H4 (cell line): Measurements from ENCODE around the gene TMEM208. TPM values are rescaled to one million over a fixed set of nuclear protein-coding genes. Genes with fewer than 3 reads are reported as not detected.

Source experiments
- DNase-seq: peaks from one replicate; pipeline ENCODE4 v3.0.0-alpha.2; 2015; ENCODE audit warnings: low spot score
- total RNA-seq: library from RNA; depleted of rRNA; stranded (reverse); fragments of >200 nt; shearing (Covaris generic); gene quantifications from 2 replicates; pipeline ENCODE4 v1.2.3, GENCODE V29; 2014

TMEM208 gene
- total RNA-seq, 1 experiment from 2014 or later, result 31.1 TPM

DNA sequence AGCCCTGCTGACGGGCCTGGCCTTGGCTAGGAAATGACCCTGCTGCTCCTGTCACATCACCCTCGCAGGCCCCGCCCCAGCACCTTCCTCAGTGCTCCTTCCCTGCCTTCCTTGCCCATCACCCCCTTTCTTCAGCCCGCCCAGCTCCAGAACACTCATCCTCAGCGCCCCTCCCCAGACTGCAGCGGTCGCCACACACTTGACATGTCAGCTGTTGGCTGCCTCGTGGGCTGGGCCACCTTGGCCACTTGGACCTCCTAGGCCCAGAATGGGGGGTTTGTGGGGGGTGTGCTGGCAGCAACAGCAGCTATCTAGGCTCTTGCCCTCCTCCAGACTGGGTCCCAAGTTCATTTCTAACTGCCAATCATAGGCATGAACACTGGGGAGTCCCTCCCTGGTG is 17.4 kb upstream of the TMEM208 start:
- DNase-seq, result no peak

DNA sequence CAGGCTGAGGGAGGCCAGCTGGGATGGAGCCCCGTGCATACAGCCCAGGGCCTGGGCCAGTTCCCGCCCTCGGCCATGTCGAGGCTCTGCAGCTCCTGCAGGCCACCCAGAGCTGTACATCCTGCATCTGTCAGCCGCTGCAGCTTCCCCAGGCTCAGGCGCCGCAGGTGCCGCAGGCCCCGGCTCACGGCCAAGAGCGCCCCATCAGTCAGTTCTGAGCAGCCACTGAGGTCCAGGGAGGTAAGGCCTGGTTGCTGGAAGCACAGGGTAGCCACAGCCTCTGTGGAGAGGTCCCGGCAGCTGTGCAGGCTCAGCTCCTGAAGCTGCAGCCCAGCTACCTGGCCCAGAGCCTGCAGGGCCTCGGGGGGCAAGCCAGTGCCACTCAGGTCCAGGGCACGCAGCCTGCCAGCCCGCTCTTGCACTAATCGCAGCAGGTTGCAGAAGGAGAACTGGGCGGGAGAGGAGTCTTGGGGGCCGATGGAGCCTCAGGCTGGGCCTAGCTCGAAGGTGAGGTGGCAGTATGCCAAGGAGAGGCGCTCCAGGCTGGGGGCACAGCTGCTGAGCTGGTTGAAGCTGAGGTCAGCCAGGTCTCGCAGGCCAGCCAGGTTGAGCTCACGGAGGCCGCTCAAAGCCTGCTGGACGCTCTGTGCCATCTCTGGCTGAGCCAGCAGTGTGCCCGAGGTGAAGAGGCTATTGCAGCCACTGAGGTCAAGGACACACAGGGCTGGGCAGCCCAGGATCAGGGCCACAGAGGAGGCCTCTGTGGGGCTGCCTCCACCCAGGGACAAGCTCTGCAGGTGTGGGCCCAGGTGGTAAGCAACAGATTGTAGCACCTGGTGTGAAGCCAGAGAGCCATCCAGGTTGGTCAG is 16.6 kb upstream of the TMEM208 start:
- no peak for DNase-seq

DNA sequence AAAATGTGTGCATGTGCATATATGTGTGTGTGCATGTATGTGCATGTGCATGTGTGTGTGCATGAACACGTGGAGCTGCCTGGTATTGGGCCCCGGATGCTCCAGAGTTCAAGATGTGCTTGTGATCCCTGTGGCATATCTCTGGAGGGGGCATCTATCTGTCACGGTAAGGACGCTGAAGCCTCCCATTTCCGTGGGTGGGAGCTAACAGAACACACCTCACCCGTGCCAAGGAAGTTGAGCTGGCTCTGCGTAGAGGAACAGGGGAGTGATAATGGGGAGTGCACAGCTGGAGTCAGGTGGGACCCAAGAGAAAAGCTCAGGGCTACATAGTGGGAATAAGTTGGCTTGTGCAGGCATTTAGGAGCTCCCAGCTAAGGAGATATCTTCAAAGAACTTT is 15.3 kb upstream of the TMEM208 start:
- no peak for DNase-seq

DNA sequence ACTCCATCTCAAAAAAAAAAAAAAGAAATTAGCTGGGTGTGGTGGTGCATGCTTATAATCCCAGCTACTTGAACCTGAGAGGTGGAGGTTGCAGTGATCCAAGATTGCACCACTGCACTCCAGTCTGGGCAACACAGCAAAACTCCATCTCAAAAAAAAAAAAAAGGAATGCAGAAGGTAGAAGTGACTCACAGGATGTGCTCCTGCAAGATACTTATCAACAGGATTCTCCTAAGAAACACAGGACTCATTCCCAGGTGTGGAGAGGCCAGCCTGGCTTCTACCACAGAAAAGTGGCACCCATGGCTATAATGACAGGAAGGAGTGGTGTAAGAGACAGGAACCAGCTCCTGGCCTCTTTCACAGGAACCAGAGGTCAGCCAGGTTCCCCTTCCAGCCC is 14.2 kb upstream of the TMEM208 start:
- DNase-seq, result no peak

DNA sequence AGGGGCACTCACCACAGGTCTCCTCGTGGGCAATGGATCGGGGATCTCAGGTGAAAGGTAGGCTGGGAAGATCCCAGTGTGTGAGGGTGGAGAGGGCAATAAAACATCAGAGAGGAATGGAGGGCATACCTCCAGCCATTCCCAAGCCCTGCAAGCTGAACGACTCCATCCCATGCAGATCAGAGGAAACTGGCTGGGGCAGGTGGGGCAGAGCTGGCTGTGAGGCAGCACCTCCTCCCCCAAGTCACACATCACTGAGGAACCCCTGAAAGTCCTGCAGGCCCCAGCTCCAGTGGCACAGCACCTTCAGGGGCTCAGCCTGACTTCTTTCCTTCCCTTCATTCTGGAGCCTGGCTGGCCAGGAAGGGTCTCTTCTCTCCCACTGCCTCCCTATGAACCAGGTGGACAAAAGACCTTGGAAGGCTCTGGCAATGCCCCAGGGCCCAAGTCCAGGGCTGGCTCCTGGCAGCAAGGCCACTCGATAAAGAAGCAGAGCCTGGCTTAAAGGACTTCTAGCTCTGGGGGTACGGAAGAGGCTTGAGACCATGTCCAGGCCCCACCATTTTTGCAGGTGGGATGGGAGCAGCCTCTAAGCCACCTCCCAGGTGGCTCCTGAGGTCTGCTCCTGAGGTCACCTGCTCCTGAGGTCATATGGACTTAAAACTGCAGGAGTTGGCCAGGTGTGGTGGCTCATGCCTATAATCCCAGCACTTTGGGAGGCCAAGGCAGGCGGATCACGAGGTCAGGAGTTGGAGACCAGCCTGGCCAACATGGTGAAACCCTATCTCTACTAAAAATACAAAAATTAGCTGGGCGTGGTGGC is 13.5 kb upstream of the TMEM208 start:
- DNase-seq, result no peak

DNA sequence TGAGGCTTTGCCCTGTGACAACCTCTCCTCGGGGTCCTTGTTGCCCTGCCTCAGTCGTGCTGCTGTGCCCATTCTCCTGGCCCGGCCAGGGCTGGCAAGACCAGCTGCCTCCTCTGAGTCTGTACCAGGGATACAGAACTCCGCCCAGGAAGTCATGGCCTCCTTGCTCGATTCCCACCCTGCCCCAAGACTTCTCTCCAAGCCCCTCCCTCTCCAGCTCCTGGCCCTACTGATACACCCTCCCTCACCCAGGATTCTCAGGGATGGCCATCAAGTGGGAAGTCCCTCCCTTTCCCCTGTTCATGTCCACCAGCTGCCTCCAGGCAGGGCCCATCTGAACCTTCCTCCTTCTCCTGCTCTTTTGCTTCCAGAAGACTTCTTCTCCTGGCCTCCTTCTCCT is 11.2 kb upstream of the TMEM208 start:
- no peak for DNase-seq

DNA sequence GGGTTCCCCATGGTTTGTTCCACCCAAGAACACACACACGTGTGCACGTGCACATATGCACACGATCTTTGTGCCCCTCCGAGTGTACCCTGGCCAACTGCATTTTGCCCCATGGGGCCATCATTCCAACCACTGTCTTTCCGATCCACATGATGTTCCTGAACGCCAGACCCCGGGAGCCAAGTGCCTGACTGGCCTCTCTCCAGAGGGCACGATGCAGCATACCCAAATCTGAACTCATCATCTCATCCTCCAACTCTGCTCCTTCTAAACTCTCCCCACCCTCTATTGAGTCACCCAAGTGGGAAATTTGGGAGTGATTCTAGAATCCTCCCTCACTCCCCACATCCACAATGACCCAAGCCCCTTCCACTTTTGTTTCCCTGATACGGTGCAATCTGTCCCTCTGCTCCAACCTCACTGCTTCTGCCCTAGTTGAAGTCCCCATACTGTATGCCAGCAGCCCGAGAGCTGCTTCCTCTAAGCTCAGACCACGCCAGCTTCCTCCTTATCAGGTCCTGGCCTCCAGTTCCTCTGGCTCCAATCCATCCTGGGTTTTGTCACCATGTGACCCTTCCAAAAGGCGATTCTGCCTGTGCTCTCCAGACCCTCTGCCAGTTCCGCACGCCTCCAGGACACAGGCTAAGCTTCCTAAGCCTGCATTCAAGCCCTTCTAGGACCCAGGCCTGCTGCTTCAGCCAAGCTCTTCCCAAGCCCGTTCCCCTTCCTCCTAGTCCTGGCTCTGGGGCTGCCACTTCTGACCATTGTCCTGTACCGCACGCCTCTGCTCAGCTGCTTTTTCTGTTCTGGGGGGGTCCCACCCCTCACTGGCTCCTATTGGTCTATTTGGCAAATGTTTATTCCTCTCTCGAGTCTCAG is 10.1 kb upstream of the TMEM208 start:
- DNase-seq, result no peak

DNA sequence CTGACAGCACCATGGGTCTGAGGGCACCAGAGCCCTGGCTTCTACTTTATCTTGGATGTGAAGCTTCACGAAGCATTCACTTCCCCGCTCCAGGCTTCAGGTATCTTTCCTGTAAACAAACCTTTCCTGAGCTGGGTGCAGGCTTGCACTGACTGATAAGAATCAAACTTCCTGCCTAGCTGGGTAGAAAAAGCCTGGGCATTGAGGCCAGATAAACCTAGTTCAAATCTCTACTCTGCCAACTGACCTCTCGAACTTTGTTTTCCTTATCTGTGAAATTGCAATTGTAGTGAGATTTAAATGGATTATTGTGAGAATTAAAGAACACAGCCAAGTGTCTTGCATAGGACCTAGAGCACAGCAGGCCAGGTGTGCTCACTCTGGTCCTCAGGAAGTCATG is 2.9 kb upstream of the TMEM208 start:
- no peak for DNase-seq

DNA sequence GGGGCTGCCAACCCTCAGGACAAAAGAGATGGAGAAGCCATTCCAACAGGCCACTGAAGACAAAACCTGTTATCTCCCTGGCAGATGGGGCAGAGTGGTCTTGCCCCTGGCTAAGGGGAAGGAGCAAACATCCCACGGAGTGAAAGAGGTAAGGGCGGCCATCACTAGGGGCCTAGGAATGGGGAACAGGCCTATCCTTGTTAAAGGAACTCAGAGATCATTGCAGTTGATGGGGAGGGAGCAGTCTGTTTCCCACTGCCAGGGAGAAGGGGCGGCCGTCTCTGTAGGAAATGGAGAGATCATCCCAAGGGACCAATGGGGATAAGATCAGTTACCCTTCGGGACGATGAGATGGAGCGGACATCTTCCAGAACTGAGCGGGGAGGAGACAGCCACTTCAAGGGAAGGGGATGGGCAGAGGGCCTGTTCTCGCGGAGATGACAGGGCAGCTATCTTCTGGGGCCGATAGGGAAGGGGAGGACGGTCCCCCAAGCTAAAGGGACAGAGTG is 581 bp upstream of the TMEM208 start:
- no peak for DNase-seq

DNA sequence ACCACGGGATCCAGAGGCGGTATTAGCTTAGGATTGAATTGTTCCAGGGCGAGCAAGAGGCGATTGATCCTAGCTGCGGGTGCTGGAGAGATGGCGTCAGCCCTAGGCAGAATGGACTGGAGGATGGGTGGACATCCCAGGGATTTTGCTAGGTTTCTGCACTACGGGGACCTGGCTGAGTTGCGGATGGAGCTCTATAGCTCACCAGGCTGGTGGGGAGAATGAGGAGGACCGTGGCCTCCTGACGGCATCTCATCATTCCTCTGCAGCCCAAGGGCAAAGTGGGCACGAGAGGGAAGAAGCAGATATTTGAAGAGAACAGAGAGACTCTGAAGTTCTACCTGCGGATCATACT is 614 bp downstream of the TMEM208 start:
- no peak for DNase-seq

DNA sequence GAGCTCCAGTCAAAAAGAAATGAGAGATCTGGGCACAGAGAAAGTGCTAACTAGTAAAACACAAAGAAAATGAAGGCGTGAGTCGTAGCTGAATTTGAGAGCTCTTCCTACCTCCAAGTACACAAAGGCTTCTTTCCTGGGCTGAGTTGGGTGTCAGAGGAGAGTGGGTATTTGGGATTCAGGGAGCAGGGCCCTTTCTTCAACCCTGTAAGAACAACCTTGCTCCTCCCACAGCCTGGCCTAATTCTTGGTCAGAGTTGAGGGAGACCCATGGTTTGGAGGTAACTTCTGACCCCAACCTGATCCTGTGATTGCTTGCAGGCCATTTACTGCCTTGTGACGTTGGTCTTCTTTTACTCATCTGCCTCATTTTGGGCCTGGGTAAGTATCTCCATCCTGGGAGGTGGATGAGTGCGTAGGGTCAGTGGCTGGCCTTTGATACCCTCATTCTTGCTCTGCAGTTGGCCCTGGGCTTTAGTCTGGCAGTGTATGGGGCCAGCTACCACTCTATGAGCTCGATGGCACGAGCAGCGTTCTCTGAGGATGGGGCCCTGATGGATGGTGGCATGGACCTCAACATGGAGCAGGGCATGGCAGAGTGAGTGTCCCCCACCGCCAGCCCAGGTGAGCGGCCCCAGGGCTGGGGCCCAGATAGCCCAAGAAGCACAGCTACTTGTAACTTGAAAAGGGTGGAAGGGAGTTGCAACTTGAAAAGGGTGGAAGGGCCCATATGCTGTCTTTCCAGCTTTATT is 1.3 kb downstream of the TMEM208 start:
- DNase-seq, result no peak

DNA sequence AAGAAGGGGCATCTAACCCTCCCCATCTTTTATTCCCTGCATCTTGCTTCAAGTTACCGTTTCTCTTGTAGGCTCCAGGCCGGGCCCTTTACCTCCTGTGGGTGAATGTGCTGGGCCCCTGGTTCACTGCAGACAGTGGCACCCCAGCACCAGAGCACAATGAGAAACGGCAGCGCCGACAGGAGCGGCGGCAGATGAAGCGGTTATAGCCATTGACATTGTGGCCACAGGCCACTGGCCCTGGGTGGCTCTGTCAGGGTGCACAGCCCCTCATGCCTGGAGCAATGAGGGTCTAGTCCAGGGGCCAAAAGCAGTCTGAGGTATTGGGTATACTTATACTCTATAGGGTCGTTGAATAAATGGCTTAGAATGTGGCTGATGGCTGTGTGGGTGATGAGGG is 2.0 kb downstream of the TMEM208 start:
- no peak for DNase-seq

DNA sequence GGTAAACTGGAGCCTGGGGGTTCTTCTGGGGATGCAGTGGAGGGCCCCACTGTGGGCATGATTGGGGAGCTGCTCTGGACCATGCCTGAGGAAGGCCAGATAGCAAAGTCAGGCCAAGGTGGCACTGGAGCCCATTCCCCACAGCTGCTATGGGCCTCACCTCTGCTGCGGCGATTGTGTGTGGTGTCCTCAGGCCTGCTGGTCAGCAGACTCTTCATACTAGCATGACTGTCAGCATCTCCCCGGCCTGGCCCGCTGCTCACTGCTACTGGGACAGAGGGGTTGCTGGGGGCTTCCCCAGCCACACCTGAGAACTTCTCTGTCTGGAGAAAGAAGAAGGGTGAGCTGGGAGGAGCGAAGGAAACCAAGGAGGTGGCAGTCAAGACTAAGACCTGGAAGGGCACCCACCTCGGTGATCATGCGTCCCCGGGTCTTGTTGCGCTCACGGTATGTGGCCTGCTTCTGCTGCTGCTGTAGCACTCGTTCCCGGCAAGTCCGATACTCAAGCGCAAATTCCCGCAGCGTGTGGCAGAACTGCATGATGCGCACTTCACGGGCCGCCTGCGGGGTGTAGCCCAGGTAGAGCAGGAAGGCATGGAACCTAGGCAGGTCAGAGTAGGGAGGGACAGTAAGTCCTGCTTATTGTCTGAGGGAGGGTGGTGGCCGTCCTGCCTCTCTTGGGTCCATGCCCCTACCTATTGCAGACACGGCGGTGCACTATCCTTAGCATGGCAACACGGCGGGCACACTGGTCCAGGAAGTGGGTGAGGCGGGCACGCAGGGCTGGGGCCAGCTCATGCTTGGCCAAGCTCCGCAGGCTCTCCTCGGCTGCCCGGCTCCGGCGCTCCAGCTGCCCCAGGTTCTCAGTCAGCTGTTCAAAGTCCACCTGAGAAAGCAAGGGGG is 3.2 kb downstream of the TMEM208 start:
- DNase-seq, result no peak

DNA sequence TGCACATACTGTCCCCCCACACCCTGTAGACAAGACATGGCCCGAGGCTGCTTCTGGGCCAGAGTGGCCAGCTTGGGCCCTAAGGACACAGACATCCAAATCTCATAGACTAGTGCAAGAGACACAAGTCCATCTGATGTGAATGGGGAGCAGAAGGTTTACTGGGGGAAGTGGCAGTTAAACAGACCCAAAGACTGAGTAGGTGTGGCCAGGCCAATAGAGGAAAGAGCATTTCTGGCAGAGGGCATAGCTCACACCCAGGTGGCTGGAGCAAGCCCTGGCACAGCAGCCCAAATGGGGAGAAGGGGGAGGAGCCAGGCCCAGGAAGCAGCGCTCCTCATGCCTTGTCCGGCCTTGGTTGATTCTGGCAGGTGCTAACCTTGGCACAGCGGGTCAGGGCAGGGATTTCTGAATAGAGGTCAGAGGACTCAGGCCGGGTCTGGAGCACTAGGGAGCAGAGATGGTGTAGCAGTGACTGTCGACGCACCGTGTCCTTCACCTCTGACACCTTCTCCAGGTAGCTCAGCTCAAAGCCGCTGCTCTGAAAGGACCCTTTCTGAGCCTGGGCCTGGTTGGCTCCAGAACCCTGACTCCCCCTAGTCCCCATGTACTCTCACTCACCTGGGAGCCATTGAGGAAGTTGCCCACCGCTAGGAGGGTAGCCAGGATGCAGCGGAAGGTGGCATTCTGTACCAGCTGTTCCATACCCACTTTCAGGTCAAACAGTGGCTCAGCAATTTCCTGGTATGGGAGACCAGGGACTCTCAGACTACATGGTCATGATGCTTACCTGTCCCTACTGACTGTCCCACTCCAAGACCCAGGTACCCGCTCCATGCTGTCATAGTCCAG is 4.1 kb downstream of the TMEM208 start:
- DNase-seq, result no peak

DNA sequence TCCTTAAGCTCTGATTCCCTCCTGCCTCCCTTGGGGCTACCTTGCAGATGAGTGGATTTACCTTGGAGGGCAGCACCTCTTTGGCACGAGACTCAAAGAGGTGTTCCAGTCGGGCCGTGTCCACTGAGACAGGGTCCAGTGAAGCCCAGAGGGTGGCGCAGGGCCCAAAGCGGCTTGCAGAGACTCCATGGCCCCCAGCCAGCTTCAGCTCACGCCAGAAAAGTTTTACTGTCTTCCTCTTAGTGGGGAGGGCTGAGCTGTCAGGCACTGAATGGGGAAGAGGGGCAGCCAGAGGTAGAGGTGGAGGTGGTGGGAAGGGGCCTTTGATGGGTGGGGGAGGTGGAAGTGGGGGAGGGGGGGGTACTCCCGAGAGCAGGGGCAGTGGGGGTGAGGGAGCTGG is 6.7 kb downstream of the TMEM208 start:
- no peak for DNase-seq

DNA sequence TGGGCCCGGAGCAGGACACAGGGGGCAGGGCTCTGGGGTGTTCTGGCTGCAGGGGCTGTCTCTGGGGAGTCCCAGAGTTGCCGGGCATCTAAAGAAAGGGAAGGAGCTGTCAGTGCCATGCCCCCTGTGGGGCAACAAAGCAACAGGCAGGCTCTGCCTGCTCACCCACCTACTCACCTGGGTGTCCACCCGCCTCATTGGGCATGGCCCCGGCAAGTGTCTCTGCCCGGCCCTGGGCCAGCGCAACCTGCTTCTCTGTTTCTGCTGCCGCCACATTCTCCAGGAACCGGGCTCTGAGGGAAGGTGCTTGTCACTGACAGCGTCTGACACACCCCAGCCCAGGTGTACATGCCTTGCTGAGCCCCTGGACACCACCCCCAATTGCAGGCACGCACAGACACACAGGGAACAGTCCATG is 7.3 kb downstream of the TMEM208 start:
- DNase-seq, result no peak

DNA sequence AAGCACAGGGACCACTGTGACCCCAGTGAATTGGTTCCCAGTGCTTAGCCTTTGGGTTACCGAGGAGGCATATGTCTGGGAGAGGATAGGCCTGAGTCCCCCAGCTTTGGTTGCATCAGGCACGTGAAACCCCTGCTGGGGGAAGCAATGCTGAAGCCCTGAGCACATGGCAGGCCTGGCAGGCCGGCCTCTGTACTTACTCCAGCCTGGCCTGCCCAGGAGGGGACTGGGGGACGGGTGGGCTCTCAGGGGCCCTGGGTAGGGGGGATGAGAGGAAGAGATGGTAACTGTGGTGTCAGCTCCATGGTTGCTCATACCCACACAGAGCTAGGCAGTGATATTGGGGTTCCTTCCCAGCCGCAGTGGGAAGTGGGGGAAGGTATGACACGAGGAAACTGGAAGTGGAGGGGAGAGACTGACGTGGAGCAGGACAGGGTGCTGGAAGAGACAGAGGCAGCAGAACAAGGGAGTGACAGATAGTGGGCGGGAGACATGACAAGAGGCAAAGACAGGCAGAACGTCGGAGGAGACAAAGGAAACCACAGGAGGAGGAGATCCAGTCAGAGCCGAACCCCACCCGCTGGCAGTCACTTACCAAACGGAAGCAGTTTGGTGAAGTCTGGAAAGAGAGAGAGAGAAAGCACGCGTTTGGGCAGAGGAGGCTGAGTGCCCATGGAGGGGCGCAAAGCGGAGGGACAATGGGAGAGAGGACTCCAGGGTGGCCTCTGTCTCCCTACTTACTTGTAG is 9.1 kb downstream of the TMEM208 start:
- no peak for DNase-seq
